Caco-2 (cell line): ENCODE results near the gene SDCCAG8. TPM values are rescaled to one million over a fixed set of nuclear protein-coding genes. Genes with fewer than 3 reads are reported as not detected.

Experiments used
- BruUV-seq: library from RNA; stranded (reverse); fragments of 400-500 nt; replicated peaks from 2 replicates; lab custom pipeline; 2021; lab: Mats Ljungman, UMichigan
- CTCF ChIA-PET: fragments of 300-600 bp; sonication (Branson Sonifier 250); formaldehyde crosslinking; loops from one replicate; lab custom pipeline; 2022; ENCODE audit warnings: antibody characterized with exemption; lab: Charles Lee
- POLR2A ChIA-PET: fragments of 300-600 bp; sonication (Branson Sonifier 250); formaldehyde crosslinking; loops from one replicate; lab custom pipeline; 2022; ENCODE audit warnings: antibody characterized with exemption; lab: Charles Lee
- DNase-seq, 2 experiments: peaks; one replicate each; pipeline versions ENCODE4 v3.0.0 to v3.0.0-alpha.2; 2020 to 2022
- H3K27me3 ChIP-seq: replicated peaks from 2 replicates; pipeline ENCODE4 v1.6.0; 2011; ENCODE audit warnings: low read length; ENCODE audit not compliant: control insufficient read depth, insufficient read depth
- H3K36me3 ChIP-seq: 2 replicates; pipeline ENCODE4 v1.5.1; 2011; ENCODE audit warnings: low read length; ENCODE audit not compliant: control insufficient read depth, insufficient read depth
- H3K4me1 ChIP-seq: fragments of 250-450 bp; sonication (Bioruptor Pico); 2 replicates; pipeline ENCODE4 v1.5.1; 2020; ENCODE audit warnings: mild to moderate bottlenecking
- H3K4me3 ChIP-seq: 2 replicates; pipeline ENCODE4 v1.5.1; 2011; ENCODE audit warnings: low read depth, mild to moderate bottlenecking, control low read depth, low read length
- H3K9me3 ChIP-seq: fragments of 250-450 bp; sonication (Bioruptor Pico); 2 replicates; pipeline ENCODE4 v1.5.1; 2020; ENCODE audit warnings: mild to moderate bottlenecking, moderate library complexity
- H3K27ac Mint-ChIP-seq: one replicate; pipeline ENCODE4 v1.8.0; 2022; ENCODE audit warnings: mixed read lengths; ENCODE audit not compliant: unreplicated experiment
- H3K27me3 Mint-ChIP-seq: one replicate; pipeline ENCODE4 v1.8.0; 2022; ENCODE audit warnings: mixed read lengths; ENCODE audit not compliant: insufficient read depth, unreplicated experiment
- H3K36me3 Mint-ChIP-seq: one replicate; pipeline ENCODE4 v1.8.0; 2022; ENCODE audit warnings: mild to moderate bottlenecking, mixed read lengths; ENCODE audit not compliant: insufficient read depth, unreplicated experiment
- H3K4me1 Mint-ChIP-seq: one replicate; pipeline ENCODE4 v1.8.0; 2022; ENCODE audit warnings: low read depth, mixed read lengths; ENCODE audit not compliant: unreplicated experiment
- H3K4me3 Mint-ChIP-seq: one replicate; pipeline ENCODE4 v1.8.0; 2022; ENCODE audit warnings: mild to moderate bottlenecking, moderate library complexity, mixed read lengths; ENCODE audit not compliant: unreplicated experiment
- H3K9me3 Mint-ChIP-seq: one replicate; pipeline ENCODE4 v1.8.0; 2022; ENCODE audit warnings: mixed read lengths; ENCODE audit not compliant: unreplicated experiment
- CTCF ChIP-seq, 2 experiments: fragments of 200-600 bp in 1 of 2; IDR thresholded peaks; 1 replicate in 1 of 2; 2 replicates in 1 of 2; pipeline versions ENCODE4 v1.5.1 to v1.8.0; 2011 to 2022; ENCODE audit warnings: antibody characterized with exemption in 1 of 2, control low read depth in 1 of 2, inconsistent platforms in 1 of 2, low read depth in 1 of 2, low read length in 1 of 2, mild to moderate bottlenecking in 1 of 2, moderate library complexity in 1 of 2; ENCODE audit not compliant: insufficient read depth in 1 of 2, severe bottlenecking in 1 of 2, unreplicated experiment in 1 of 2
- intact Hi-C: fragments of 100-400 bp; cut with micrococcal nuclease; formaldehyde crosslinking; loops from one replicate; pipeline ENCODE4 v1.10.0; 2022; ENCODE audit not compliant: unreplicated experiment
- total RNA-seq: library from RNA; stranded (reverse); gene quantifications from 2 replicates; pipeline ENCODE4 v1.2.3, GENCODE V29; 2022

The SDCCAG8 gene
- total RNA-seq, 1 experiment from 2014 or later = 23.0 TPM

GRCh38 chr1:243315455-243315854, 59.6 kb downstream of the SDCCAG8 start:
- no peak for TF ChIP-seq CTCF (IDR thresholded peaks at IDR 0.05; ENCODE audit: insufficient read depth in 1 of 2, low read depth in 1 of 2, low read length in 1 of 2, severe bottlenecking in 1 of 2, unreplicated experiment in 1 of 2)
- Mint-ChIP-seq H3K4me1 (no peaks in the 10 kb centered on the region), H3K27me3 (no peaks in the 10 kb centered on the region), H3K4me3 (no peak overlapping the region), H3K27ac (no peak overlapping the region), H3K9me3 (no peaks in the 10 kb centered on the region), H3K36me3 (peaks cover 4% of the 10 kb centered on the region)
- no peak for DNase-seq
- Histone ChIP-seq H3K27me3 (no peaks in the 10 kb centered on the region), H3K4me1 (no peaks in the 10 kb centered on the region), H3K36me3 (no peaks in the 10 kb centered on the region), H3K4me3 (no peak overlapping the region), H3K9me3 (no peaks in the 10 kb centered on the region)
- CTCF ChIA-PET = no interaction called here
- intact Hi-C loops = no loop called here
- BruUV-seq = no TSS peak
- POLR2A ChIA-PET = no interaction called here

- H3K27ac Mint-ChIP-seq = no peak overlapping the region
- H3K4me3 Mint-ChIP-seq = no peak overlapping the region
- no peaks in the 10 kb centered on the region for H3K36me3 ChIP-seq
- BruUV-seq = no TSS peak
- intact Hi-C loops = no loop called here
- H3K4me1 Mint-ChIP-seq = no peaks in the 10 kb centered on the region
- H3K9me3 Mint-ChIP-seq = no peaks in the 10 kb centered on the region
- no peaks in the 10 kb centered on the region for H3K9me3 ChIP-seq
- TF ChIP-seq CTCF (IDR thresholded peaks at IDR 0.05; ENCODE audit: insufficient read depth in 1 of 2, low read depth in 1 of 2, low read length in 1 of 2, severe bottlenecking in 1 of 2, unreplicated experiment in 1 of 2) = no peak
- H3K4me3 ChIP-seq = no peak overlapping the region
- no peaks in the 10 kb centered on the region for H3K4me1 ChIP-seq
- H3K27me3 ChIP-seq = no peaks in the 10 kb centered on the region
- ChIA-PET CTCF (no interaction called here), POLR2A (no interaction called here)
- no peak for DNase-seq
- peaks cover 4% of the 10 kb centered on the region for H3K36me3 Mint-ChIP-seq
- no peaks in the 10 kb centered on the region for H3K27me3 Mint-ChIP-seq
These were observed 60.1 kb downstream of the SDCCAG8 start for GRCh38 chr1:243315893-243316292.

DNA sequence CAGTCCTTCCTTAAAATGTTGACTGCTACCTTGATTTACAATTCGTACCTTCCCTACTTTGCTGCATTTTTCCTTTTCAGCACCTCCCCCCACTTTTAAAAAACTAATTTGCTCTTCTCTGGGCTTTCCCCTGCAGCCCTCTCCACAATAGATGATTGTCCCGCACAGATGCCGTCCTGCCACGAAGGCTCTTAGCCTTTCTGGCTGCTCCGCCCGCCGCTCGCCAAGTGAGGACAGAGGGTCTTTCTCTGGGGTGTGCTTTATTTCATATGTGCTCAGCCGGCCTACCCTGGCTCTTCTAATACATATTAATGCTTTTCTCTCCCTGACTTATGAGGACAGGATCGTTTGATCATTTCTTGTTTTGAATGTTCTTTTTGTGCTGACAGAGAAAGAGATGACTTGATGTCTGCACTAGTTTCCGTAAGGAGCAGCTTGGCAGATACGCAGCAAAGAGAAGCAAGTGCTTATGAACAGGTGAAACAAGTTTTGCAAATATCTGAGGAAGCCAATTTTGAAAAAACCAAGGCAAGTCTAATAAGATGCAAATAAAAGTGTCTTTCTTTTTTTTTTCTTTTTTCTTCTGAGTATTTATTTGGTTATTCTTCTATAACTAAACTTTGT, 60.6 kb downstream of the SDCCAG8 start:
- Histone ChIP-seq H3K36me3 (no peaks in the 10 kb centered on the region), H3K4me3 (no peak overlapping the region), H3K4me1 (no peaks in the 10 kb centered on the region), H3K9me3 (no peaks in the 10 kb centered on the region), H3K27me3 (no peaks in the 10 kb centered on the region)
- POLR2A ChIA-PET = no interaction called here
- CTCF ChIA-PET = interaction anchor here (0.6 kb wide), 1 partner anchor 489 kb away, joined by 7 read pairs; no protein-coding TSS in a partner anchor
- no peaks in the 10 kb centered on the region for H3K4me1 Mint-ChIP-seq
- H3K27me3 Mint-ChIP-seq = no peaks in the 10 kb centered on the region
- no peak for DNase-seq
- intact Hi-C loops = no loop called here
- peaks cover 4% of the 10 kb centered on the region for H3K36me3 Mint-ChIP-seq
- TF ChIP-seq CTCF (IDR thresholded peaks at IDR 0.05; ENCODE audit: insufficient read depth in 1 of 2, low read depth in 1 of 2, low read length in 1 of 2, severe bottlenecking in 1 of 2, unreplicated experiment in 1 of 2) = no peak
- H3K9me3 Mint-ChIP-seq = no peaks in the 10 kb centered on the region
- no TSS peak for BruUV-seq
- no peak overlapping the region for H3K27ac Mint-ChIP-seq
- no peak overlapping the region for H3K4me3 Mint-ChIP-seq
